Measurements from ENCODE around the gene PPP1CC. TPM values are rescaled to one million over a fixed set of nuclear protein-coding genes. Genes with fewer than 3 reads are reported as not detected.

Gene PPP1CC
- total and polyA plus RNA-seq, 2 donors (not counting 3 experiments of a cell fraction or from before 2014, with no cell fraction given), result 67.1 to 139 TPM

DNA sequence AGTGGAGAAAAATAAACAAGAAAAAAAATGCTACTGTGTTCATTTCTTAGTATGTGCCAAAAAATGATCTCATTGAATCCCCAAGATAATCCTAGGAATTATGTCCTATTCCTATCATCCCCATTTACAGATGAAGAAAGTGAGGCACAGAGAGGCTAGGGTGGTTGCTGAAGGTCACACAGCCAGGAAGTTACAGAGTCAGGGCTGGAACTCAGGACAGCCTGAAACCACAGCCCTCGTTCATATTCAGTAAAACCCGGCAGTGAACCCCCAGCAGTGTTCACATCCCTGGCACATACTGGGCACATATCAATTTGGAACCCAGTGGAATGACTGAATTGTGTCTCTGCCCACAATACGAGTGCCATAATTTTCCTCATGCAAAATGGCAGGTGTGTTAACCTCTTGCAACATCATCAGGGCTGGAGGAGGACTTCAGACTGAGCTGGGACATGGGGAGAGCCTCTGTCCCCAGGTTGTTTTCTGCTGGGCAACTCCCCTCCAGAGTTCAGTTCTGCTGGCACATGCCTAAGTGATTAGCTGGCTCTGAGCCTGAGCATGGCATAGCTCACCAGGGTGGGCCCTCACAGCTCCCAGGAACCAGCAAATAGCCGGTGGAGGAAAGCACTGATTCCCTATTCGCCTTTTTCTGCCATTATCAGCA, 2.0 kb upstream of the PPP1CC start:
- no TSS peak for BruUV-seq (replicated peaks)
- FAIRE-seq (no peak), DNase-seq (ENCODE audit: low read depth, low spot score) (no peak)
- Histone ChIP-seq H3K27me3 (ENCODE audit: control insufficient read depth in 2 of 2, insufficient read depth in 2 of 2, low read length in 2 of 2) (no peaks in the 10 kb centered on the region), H3K79me2 (ENCODE audit: control insufficient read depth, insufficient read depth, low read length) (peaks cover 29% of the 10 kb centered on the region), H2AFZ (ENCODE audit: low read depth, low read length) (no peak overlapping the region), H3K36me3 (ENCODE audit: control insufficient read depth in 2 of 2, extremely low read depth in 1 of 2, insufficient read depth in 2 of 2, low read length in 2 of 2) (no peaks in the 10 kb centered on the region), H3K9me3 (replicated peaks; ENCODE audit: control insufficient read depth, insufficient read depth, low read length) (no peaks in the 10 kb centered on the region), H3K4me1 (ENCODE audit: control insufficient read depth, extremely low read depth, insufficient read depth, low read length) (peaks cover 35% of the 10 kb centered on the region), H3K27ac (ENCODE audit: insufficient read depth, low read depth, low read length) (no peak overlapping the region), H4K20me1 (replicated peaks; ENCODE audit: control insufficient read depth, extremely low read depth, insufficient read depth, low read length) (peaks cover 10% of the 10 kb centered on the region), H3K9me1 (replicated peaks; ENCODE audit: control insufficient read depth, extremely low read depth, insufficient read depth, low read length) (no peaks in the 10 kb centered on the region), H3K4me3 (replicated peaks in 1 of 3; ENCODE audit: insufficient read depth in 1 of 3, low read depth in 1 of 3, low read length in 3 of 3) (no peak overlapping the region), H3K9ac (replicated peaks; ENCODE audit: extremely low read depth, insufficient read depth, low read length) (no peak overlapping the region), H3K4me2 (ENCODE audit: insufficient read depth, low read length) (no peak overlapping the region)
- intact Hi-C loops (cut with micrococcal nuclease) (loop anchor here (5.0 kb wide), 3 partner anchors 197 to 292 kb away; partner anchors contain the start of genes ARPC3, RAD9B and VPS29), dilution Hi-C loops (cut with MboI; ENCODE audit: extremely low pct_ligation_motif_present, low sequenced_read_pairs) (no loop called here)
- ChIA-PET CTCF (interaction anchor here (0.6 to 1.4 kb wide), 3 partner anchors 8 to 682 kb away, joined by 3 read pairs; no protein-coding TSS in a partner anchor), POLR2A (no interaction called here)
- TF ChIP-seq GATA2 (IDR thresholded peaks at IDR 0.05; ENCODE audit: insufficient read depth, insufficient read length, low read depth, low read length) (no peak), JUN (IDR thresholded peaks at IDR 0.05; ENCODE audit: borderline replicate concordance, insufficient read depth, insufficient read length, low read depth) (no peak), MYC (IDR thresholded peaks at IDR 0.05; ENCODE audit: low read depth, low read length) (no peak), POLR2AphosphoS5 (IDR thresholded peaks at IDR 0.05; ENCODE audit: insufficient read depth, low read depth, low read length) (no peak), POLR2A (IDR thresholded peaks at IDR 0.05; ENCODE audit: low read depth, low read length) (no peak), FOS (IDR thresholded peaks at IDR 0.05; ENCODE audit: borderline replicate concordance, insufficient read depth, low read length) (no peak)
- TF ChIP-seq, protein P1, sequence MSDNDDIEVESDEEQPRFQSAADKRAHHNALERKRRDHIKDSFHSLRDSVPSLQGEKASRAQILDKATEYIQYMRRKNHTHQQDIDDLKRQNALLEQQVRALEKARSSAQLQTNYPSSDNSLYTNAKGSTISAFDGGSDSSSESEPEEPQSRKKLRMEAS (IDR thresholded peaks at IDR 0.05; ENCODE audit: insufficient read depth, insufficient read length), result no peak
- TF ChIP-seq, protein P2, sequence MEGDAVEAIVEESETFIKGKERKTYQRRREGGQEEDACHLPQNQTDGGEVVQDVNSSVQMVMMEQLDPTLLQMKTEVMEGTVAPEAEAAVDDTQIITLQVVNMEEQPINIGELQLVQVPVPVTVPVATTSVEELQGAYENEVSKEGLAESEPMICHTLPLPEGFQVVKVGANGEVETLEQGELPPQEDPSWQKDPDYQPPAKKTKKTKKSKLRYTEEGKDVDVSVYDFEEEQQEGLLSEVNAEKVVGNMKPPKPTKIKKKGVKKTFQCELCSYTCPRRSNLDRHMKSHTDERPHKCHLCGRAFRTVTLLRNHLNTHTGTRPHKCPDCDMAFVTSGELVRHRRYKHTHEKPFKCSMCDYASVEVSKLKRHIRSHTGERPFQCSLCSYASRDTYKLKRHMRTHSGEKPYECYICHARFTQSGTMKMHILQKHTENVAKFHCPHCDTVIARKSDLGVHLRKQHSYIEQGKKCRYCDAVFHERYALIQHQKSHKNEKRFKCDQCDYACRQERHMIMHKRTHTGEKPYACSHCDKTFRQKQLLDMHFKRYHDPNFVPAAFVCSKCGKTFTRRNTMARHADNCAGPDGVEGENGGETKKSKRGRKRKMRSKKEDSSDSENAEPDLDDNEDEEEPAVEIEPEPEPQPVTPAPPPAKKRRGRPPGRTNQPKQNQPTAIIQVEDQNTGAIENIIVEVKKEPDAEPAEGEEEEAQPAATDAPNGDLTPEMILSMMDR (IDR thresholded peaks at IDR 0.05; ENCODE audit: extremely low read depth in 1 of 2, insufficient read depth in 1 of 2, low read depth in 1 of 2, low read length in 2 of 2), result no peak

Measured in endothelial cell of umbilical vein (primary cell).